Measurements from ENCODE around the gene TRIM43B. TPM values are rescaled to one million over a fixed set of nuclear protein-coding genes. Genes with fewer than 3 reads are reported as not detected.
A peak's percentile ranks its signal among the peaks of the same experiment; 100 is the strongest.
"Not testable (repeated sequence)": the region's sequence is repeated elsewhere in the genome, so short reads cannot be mapped to it uniquely, and the experiment has no call there.

TRIM43B gene
- not detected for total RNA-seq

DNA sequence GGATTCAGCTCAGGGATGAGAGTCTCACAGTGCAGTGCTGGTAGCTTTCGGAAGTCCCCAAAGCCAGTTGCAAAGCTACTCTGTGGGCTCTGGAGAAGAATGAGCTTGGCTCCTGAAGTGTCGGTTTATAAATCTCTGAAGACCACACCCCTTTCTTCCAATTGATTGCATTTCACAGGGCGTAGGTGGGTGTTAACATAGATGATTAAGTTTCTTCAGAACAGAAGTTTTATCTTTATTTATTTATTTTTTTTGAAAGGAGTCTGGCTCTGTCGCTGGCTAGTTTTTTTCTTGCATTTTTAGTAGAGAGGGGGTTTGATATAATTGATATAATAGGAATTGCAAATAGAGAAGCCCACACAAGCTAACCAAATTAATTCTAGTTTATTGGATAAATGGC is at the start of gene TRIM43B:
TRIM43B (minus strand) TSS at position 101 of the 400 bp plus-strand sequence. CDS start 2,040 bp downstream, outside the sequence.
- not testable (repeated sequence) for H3K27ac Mint-ChIP-seq; H3K9me3 Mint-ChIP-seq; H3K27me3 Mint-ChIP-seq; H3K36me3 Mint-ChIP-seq (ENCODE audit: low read depth); H3K4me3 Mint-ChIP-seq; ATAC-seq (replicated peaks); H3K4me1 Mint-ChIP-seq

DNA sequence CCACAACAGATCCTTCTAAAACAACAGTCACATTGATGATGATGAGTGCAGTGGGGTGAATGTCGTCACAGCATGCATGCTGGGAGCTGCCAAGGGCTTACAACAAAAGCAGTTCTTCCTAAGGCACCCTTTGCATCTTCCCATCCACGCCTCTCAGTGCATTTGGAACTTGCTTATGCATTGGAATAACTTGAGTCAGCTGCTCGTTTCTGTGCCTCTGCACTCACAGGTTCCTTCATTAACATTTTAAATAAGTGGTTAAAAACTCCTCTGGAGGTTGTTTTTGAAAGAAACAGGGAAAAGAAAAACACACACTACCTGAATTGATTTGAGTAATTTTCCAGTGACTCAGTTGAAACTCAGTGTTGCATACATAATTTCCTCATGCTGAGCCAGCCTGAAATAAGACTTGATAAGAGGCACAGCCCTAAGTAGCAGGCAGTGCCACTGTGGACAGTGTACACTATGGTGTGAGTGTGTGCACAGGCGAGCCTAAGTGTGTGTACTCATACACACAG is 46.8 kb upstream of the TRIM43B start:
- Mint-ChIP-seq H3K4me3 (peak overlapping the region; percentile 46), H3K27ac (peak overlapping the region; percentile 81), H3K4me1 (peaks cover 5% of the 10 kb centered on the region), H3K9me3 (no peaks in the 10 kb centered on the region), H3K27me3 (no peaks in the 10 kb centered on the region), H3K36me3 (ENCODE audit: low read depth) (peaks cover 28% of the 10 kb centered on the region)
- ATAC-seq (replicated peaks): peak; percentile 60

DNA sequence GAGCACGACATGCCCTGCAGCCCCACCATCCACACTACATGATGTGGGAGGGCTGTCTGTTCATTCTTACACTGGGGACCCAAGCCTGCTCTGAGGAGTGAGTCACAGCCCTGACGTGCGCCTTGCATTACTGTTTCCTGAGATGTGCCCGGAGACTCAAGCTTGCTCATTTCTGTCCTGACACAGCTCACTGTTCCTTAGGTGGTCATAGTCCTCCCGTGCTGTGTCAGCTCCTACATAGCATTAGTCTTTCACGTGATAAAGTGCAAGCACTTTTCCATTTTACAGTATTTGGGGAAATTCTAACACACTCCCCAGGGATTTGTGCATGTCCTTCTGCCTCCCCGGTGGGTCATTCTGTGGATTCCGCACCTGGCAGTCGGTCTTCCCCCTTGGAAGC is 46.2 kb upstream of the TRIM43B start:
- H3K4me3 Mint-ChIP-seq: peak overlapping the region; percentile 46
- no peaks in the 10 kb centered on the region for H3K9me3 Mint-ChIP-seq
- peaks cover 28% of the 10 kb centered on the region for H3K36me3 Mint-ChIP-seq (ENCODE audit: low read depth)
- peak overlapping the region; percentile 81 for H3K27ac Mint-ChIP-seq
- H3K27me3 Mint-ChIP-seq: no peaks in the 10 kb centered on the region
- H3K4me1 Mint-ChIP-seq: peaks cover 8% of the 10 kb centered on the region
- ATAC-seq (replicated peaks): peak; percentile 86

DNA sequence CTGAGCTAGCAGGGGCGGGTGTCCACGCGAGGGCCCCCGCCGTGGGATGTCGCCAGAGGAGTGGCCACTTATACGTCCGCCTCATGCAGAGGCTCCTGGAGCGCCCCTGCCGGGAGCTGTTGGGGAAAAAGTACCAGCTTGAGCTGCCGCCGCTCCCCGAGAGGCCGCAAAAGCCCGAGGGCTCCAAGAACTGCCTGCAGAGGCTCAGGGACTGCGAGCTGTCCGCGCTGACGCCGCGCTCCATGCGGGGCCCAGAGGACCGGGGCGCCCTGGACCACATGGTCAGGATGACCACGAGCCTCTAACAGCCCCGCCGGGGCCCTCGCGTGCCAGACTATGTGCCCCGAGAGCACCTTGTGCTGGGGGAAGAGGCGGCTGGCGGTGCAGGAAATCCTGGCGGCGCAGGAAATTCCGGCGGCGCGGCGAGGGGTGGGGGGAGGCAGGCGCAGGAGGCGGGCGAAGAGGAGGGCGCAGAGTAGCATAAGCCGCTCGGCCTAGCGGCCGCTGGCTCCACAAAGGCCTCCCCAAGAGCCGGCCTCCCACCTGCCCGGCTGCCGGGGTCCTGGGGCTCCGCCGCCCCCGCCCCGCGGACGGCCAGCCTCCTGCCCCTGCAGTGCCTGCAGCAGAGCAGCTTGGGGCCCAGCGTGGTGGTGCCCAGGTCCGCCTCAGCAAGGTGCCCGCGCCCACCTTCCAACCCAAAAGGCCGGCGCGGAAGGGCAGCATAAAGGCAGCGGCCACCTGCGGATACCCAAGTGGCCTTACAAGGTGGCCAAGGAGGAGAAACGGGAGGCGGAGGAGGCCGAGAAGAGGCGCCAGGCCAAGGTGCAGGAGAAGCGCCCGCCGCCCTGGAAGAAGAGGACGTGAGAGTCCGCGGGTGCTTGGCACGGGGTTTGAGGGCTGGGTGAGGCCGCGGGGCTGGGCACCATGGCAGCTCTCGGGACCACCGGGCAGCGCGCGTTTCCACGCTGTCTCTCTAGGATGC is 42.1 kb upstream of the TRIM43B start:
- Mint-ChIP-seq H3K27me3 (no peaks in the 10 kb centered on the region), H3K4me1 (peaks cover 8% of the 10 kb centered on the region), H3K27ac (peak overlapping the region; percentile 72), H3K9me3 (no peaks in the 10 kb centered on the region), H3K4me3 (peak overlapping the region; percentile 84), H3K36me3 (ENCODE audit: low read depth) (peaks cover 24% of the 10 kb centered on the region)
- ATAC-seq (replicated peaks): peak; percentile 56

DNA sequence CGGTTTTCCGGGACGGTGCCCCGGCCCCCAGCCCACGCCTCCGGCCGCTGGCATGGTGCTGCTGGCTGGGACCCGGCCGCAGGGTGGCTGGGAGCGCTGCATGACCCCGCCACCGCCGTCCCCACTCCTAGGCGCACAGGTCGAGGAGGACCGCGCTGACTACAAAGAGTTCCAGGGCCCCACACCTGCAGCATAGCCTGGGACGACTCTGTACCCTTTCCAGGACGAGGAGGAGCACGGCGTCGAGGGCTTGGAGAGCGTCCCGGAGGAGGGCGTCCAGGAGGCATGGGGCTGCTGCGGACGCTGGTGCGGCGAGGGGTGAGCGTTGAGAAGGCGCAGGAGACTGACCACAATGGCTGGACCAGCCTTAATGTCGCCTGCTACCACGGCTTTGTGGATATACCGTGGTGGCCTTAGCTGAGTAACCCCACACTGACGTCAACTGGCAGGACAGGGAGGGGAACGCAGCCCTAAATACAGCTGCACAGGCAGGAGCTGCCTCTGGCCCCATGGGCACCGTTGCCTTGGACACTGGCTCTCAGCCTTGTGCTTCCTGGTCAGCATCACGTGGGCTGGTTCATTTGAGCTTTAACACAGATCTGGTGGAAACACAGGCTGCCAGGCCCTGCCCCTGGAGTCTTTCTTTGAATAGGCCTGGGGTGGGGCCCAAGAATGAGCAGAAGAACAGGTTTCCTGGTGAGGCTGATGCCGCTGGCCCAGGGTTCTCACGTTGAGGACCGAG is 40.9 kb upstream of the TRIM43B start:
- H3K27me3 Mint-ChIP-seq: no peaks in the 10 kb centered on the region
- H3K4me3 Mint-ChIP-seq: peak overlapping the region; percentile 84
- H3K4me1 Mint-ChIP-seq: peaks cover 5% of the 10 kb centered on the region
- no peaks in the 10 kb centered on the region for H3K9me3 Mint-ChIP-seq
- peaks cover 12% of the 10 kb centered on the region for H3K36me3 Mint-ChIP-seq (ENCODE audit: low read depth)
- H3K27ac Mint-ChIP-seq: peak overlapping the region; percentile 72
- ATAC-seq (replicated peaks): no peak

DNA sequence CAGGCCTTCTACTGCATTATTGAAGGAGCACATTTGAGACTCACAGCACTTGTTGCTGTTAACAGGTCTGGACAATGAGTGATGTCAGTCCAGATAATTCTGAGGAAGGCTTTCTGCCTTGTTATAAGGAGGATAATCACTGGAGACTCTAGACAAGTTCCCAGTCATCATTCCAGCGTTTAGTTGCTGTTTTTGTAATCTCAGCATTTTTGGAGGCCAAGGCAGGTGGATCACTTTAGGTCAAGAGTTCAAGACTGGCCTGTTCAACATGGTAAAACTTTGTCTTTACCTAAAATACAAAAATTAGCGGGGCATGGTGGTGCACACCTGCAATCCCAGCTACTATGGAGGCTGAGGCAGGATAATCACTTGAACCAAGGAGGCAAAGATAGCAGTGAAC is 39.6 kb upstream of the TRIM43B start:
- Mint-ChIP-seq H3K27me3 (no peaks in the 10 kb centered on the region), H3K27ac (no peak overlapping the region), H3K9me3 (no peaks in the 10 kb centered on the region), H3K4me3 (peak overlapping the region; percentile 25), H3K36me3 (ENCODE audit: low read depth) (no peaks in the 10 kb centered on the region), H3K4me1 (peaks cover 5% of the 10 kb centered on the region)
- no peak for ATAC-seq (replicated peaks)

DNA sequence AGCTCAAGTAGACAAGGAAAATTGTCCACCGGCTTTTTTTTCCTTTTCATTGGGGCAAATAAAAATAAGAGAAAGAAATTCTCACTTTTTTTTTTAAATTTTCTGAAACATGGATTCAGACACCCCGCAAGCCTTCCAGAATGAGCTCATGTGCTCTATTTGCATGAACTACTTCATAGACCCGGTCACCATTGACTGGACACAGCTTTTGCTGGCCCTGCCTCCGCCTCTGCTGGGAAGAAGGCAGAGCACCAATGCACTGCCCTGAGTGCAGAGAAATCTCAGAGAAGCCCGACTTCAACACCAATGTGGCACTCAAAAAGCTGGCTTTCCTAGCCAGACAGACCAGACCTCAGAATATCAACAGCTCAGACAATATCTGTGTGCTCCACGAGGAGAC is 30.2 kb upstream of the TRIM43B start:
- no peak overlapping the region for H3K27ac Mint-ChIP-seq
- H3K36me3 Mint-ChIP-seq (ENCODE audit: low read depth): no peaks in the 10 kb centered on the region
- no peaks in the 10 kb centered on the region for H3K9me3 Mint-ChIP-seq
- no peaks in the 10 kb centered on the region for H3K4me1 Mint-ChIP-seq
- H3K4me3 Mint-ChIP-seq: no peak overlapping the region
- ATAC-seq (replicated peaks): no peak
- H3K27me3 Mint-ChIP-seq: peaks cover 2% of the 10 kb centered on the region

DNA sequence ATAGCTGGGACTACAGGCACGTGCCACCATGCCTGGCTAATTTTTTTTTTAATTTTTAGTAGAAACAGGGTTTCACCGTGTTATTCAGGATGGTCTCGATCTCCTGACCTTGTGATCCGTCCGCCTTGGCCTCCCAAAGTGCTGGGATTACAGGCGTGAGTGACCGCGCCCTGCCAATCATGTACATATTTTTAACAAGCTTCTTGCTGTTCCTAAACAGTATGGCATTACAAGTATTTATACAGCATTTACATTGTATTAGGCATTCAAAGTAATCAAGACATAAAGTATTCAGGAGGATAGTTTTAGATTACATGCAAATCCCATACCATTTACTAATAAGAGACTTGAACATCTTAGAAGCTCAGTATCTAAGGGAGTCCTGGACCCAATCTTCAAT is 29.7 kb upstream of the TRIM43B start:
- H3K9me3 Mint-ChIP-seq; H3K36me3 Mint-ChIP-seq (ENCODE audit: low read depth); H3K4me1 Mint-ChIP-seq; H3K27ac Mint-ChIP-seq; H3K4me3 Mint-ChIP-seq; H3K27me3 Mint-ChIP-seq; ATAC-seq (replicated peaks): not testable (repeated sequence)

DNA sequence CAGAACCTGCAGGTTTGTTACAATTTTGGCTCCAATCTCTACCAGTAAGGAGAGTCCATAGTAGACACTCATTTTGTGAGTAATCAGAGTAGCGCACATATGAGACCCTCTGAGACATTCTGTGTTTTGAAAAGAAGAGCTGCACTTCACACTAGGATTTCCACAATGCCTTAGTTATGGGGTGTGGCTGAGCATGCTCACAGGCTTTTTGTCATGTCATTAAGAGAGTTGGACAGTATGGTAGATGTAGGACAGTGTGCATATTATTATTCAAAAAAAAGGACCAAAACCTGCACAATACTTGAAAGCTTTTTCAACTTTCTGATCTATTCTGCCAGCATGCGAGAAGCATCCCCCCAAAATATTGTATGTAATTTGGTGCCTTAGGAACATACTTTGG is 24.9 kb upstream of the TRIM43B start:
- H3K36me3 Mint-ChIP-seq (ENCODE audit: low read depth): no peaks in the 10 kb centered on the region
- H3K27ac Mint-ChIP-seq: no peak overlapping the region
- no peaks in the 10 kb centered on the region for H3K4me1 Mint-ChIP-seq
- peaks cover 13% of the 10 kb centered on the region for H3K27me3 Mint-ChIP-seq
- no peak overlapping the region for H3K4me3 Mint-ChIP-seq
- H3K9me3 Mint-ChIP-seq: no peaks in the 10 kb centered on the region
- ATAC-seq (replicated peaks): no peak

DNA sequence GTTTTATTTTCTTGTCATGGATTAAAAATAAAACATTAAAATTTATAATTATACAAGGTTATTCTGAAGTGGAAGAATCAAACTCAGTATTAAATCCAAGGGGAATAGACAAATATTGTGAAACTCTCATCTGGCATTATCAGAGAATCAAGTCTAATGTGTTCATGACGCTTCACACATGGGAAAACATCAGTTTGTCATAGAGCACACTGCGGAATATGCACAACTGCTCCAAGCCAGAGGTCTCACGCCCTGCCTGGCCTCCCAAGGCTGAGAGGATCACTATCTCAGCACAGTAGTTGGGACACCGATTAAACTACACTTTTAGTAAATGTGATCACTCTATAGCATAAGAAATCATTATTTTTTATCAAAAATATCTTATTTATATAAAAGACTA is 20.7 kb upstream of the TRIM43B start:
- no peaks in the 10 kb centered on the region for H3K9me3 Mint-ChIP-seq
- no peak overlapping the region for H3K27ac Mint-ChIP-seq
- no peak overlapping the region for H3K4me3 Mint-ChIP-seq
- peaks cover 19% of the 10 kb centered on the region for H3K27me3 Mint-ChIP-seq
- ATAC-seq (replicated peaks): no peak
- H3K36me3 Mint-ChIP-seq (ENCODE audit: low read depth): no peaks in the 10 kb centered on the region
- H3K4me1 Mint-ChIP-seq: no peaks in the 10 kb centered on the region

DNA sequence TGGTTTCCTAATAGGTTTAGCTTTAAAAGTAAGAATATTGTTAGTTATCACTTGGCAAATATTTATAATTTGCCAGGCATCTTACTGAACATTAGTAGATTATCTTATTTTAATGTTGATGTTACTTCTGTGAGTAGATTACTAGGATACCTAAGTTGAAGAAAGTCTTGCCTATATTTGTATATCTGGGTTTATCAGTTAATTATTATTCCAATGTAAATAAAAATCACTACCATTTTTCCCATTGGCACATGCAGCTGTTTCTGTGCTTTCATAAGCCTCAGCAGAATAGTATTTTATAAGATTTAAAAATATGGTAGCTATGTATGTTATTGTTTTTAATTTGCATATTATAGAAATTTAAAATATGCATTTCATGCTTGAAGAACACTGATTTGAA is 16.3 kb upstream of the TRIM43B start:
- ATAC-seq (replicated peaks): no peak
- no peak overlapping the region for H3K4me3 Mint-ChIP-seq
- no peak overlapping the region for H3K27ac Mint-ChIP-seq
- H3K27me3 Mint-ChIP-seq: peaks cover 16% of the 10 kb centered on the region
- no peaks in the 10 kb centered on the region for H3K4me1 Mint-ChIP-seq
- no peaks in the 10 kb centered on the region for H3K9me3 Mint-ChIP-seq
- no peaks in the 10 kb centered on the region for H3K36me3 Mint-ChIP-seq (ENCODE audit: low read depth)

DNA sequence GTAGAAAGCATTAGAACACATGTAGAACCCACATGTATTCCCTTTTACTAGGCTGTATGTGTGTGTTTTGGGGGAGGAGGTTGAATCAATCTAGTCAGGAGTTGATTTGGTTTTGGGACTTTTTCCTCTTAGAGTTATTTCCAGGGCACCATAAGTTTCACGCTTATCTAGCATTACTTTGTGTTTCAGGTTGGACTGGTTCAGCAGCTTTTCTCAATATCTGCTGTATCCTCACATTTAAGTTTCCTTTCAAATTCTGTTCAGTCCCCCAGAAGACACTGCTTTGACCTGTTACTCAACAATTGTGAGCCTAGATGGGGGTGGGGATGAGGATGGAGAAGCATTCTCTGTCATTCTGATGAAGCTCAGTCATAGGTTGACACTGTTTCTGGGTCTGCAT is 7.5 kb upstream of the TRIM43B start:
- not testable (repeated sequence) for H3K4me3 Mint-ChIP-seq; ATAC-seq (replicated peaks); H3K4me1 Mint-ChIP-seq

DNA sequence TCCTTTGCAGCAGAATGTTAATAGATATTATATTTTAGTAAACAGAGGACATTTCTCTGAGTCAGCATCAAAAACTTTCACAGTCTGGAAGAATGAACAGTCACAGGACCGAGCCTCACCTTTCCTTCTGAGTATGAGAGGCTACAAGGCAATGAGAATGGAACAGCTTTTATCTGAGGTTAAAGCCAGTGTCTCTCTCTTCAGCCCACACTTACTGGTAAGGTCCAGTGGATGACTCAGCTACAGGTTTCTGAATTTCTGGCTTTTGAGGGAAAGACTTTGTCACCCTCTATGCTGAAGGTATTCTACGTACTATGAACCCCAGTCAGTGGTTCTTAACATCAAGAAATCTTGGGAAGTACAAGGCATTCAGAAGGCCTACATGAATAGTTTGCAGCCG is 9.5 kb downstream of the TRIM43B start:
- H3K4me3 Mint-ChIP-seq; H3K27ac Mint-ChIP-seq; H3K27me3 Mint-ChIP-seq; H3K36me3 Mint-ChIP-seq (ENCODE audit: low read depth); H3K4me1 Mint-ChIP-seq; H3K9me3 Mint-ChIP-seq: not testable (repeated sequence)
- peak; percentile 70 for ATAC-seq (replicated peaks)

More for the DNA sequence above, 7.5 kb upstream of the TRIM43B start:
- H3K36me3 Mint-ChIP-seq (ENCODE audit: low read depth); H3K27me3 Mint-ChIP-seq; H3K27ac Mint-ChIP-seq; H3K9me3 Mint-ChIP-seq: not testable (repeated sequence)

DNA sequence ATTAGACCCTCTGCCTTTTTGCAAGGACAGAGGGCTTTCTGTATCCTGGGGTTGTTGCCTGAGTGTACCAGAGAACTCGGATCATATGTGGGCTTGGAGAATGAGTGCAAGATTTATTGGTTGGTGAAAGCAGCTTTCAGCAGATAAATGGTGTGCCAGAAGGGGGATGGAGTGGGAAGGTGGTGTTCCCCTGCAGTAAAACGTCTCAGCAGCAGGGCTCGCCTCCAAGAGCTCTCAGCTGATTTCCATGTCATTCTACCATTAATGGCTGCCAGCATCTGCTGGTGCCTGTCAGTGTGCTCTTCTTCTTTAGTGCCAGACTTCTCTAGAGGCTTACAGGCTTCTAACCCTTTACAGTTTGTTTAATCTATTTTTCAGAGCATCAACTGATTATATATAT is 16.6 kb downstream of the TRIM43B start:
- H3K27ac Mint-ChIP-seq; H3K36me3 Mint-ChIP-seq (ENCODE audit: low read depth); H3K27me3 Mint-ChIP-seq; H3K4me1 Mint-ChIP-seq; ATAC-seq (replicated peaks); H3K4me3 Mint-ChIP-seq; H3K9me3 Mint-ChIP-seq: not testable (repeated sequence)

DNA sequence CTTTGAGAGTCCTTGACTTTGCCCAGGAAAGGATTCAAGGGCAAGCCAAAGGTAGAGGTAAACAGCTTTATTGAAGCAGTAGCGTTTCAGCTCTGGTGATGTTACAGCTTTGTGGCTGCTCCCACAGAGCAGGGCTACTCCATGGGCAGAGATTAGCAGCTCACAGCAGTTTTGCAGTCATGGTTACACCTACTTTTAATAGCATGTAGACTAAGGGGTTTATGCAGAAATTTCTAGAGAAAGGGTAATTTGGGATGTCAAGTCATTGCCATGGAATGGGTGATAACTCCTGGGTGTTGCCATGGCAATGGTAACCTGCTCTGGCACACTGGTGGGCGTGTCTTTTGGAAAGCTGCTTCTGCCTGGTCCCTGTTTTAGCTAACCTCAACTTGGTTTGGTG is 18.0 kb downstream of the TRIM43B start:
- not testable (repeated sequence) for H3K4me3 Mint-ChIP-seq; H3K36me3 Mint-ChIP-seq (ENCODE audit: low read depth); ATAC-seq (replicated peaks); H3K27me3 Mint-ChIP-seq; H3K27ac Mint-ChIP-seq; H3K4me1 Mint-ChIP-seq; H3K9me3 Mint-ChIP-seq

Data from activated T-helper 17 cell treated with anti-CD3 and anti-CD28 coated beads, Interleukin-2, amount 50 U/mL, for 72 hours (primary cell).